Amniotic epithelial cell (primary cell): ENCODE results near the gene SCN1B.
"Not testable (repeated sequence)": the region's sequence is repeated elsewhere in the genome, so short reads cannot be mapped to it uniquely, and the experiment has no call there.

ENCODE experiments used
- DNase-seq: peaks from one replicate; pipeline ENCODE4 v3.0.0-alpha.2; 2010; ENCODE audit warnings: low read depth

Gene SCN1B

DNA sequence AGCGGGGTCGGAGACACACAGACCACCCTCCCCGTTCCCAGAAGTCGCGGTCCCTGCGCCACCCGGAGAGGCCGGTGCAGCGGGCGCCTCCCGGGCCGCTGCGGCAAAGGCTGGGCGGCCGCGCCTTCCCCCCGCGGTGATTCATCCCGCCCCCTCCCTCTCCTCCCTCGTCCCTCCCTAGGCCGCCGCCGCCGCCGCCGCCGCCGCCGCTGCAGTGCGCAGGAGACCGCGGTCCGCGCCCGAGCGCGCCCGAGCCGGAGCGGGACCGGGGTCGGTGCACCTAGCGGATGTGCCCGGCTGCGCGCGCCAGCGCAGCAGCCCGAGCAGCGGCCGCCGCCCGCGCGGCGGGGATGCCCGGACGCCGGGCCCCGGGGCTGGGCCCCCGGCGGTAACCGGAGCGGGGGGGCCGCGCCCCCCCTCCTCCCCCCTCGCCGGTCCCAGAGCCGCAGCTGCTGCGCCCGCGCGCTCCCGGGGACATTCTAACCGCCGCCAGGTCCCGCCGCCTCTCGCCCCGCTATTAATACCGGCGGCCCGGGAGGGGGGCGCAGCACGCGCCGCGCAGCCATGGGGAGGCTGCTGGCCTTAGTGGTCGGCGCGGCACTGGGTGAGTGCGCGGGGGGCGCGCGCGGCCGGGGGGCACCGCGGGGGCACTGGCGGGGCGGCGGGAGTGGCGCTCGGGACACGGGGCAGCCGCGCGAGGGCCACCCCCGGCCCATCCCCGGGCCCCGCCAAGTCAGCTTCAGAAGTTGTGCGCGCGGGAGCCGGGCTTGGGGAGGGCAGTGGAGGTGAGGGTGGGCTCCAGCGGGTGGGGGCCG is at the start of gene SCN1B:
TSS of gene SCN1B (plus strand) at position 214 of the 815 bp plus-strand sequence. CDS start at position 565, 351 bp downstream.
- DNase-seq, result peak; percentile 55

DNA sequence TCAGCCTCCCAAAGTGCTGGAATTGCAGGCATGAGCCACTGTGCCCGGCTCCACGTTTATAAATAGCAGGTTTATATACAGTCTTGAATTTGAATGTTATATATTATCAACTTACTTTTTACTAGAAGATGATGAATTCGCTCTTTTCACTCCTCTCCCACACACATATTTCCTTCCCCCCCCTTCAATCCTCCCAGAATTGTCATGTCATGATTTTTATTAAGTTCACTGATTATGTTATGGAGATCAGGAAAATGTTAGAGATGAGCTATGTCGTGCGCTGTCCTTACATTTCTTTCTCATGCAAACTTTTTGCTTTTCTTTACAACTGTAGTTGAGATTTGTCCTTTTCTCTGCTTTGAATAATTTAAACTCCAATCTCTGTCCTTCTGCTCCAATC is 48.0 kb upstream of the SCN1B start:
- no peak for DNase-seq

GRCh38 chr19:34983786-34984185 is 46.5 kb upstream of the SCN1B start:
- no peak for DNase-seq

GRCh38 chr19:34984287-34984686 is 46.0 kb upstream of the SCN1B start:
- DNase-seq, result no peak

DNA sequence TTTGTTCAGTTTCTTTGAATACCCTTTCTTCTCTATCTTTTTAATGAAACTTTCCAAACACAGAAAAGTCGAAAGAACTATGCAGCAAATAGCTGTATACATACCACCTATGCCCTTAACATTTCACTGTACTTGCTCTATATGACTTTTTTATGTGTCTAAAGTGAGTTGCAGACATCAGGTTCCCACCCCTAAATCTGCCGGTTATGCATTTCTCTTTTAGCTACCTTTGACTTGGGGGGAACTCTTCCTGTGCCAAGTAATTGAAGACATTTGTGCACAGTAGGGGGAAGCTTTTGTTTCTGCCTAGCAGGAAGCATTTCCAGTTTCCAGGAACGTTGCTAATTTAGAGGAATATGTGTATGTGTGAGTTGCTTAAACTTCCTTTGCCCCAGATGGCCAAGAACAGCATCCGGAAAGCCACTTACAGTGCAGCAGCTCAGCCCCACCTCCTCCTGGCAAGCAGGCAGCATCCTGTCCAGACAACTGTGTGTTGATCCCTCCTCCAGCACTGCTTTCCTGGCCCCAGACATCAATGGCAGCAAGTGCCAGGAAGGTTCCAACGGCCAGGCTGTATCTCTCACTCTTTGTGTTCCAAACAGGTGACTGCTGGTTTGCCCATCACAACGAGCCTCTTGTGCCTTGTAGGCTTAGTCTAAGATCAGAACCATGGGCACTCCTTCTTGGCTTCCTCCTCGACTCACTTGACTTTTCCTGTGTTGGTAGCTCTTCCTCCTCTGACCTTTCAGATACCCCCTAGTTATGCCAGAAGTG is 44.8 kb upstream of the SCN1B start:
- no peak for DNase-seq

DNA sequence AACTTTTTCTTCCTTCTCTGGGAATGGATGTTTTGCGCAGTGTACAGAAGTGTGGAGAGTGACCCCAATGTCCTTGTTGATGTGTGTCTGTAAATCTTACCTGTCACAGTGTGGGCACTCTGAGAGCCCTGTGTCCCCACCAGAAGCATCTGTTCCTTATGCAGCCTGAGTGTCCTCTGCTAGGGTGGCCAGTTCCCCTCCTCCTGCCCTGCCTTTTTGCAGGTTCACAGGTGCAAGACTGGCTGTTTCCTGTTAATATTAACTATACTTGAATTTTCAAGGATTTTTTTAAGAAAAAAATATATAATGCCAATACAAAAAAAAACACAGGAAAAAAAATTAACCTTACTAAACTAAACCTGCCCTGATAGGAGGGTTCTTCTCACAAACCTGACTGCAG is 42.2 kb upstream of the SCN1B start:
- no peak for DNase-seq

DNA sequence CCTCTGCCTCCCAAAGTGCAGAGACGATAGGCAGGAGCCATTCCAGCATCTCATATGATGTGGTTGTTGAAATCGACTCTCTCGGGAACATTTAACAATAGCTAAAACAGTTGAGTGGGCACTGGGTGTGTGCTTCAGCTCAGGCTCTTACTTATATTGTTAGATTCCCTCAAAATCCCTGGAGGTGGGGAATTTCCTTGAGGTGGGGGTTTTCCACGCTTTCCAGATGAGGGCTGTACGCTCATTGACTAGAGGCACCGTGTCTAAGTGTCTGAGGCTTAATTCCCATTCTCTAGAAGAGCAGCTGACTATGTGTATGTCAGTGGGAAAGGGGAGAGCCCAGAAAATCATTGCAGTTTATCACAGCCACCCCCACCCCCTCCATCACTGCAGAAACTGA is 41.0 kb upstream of the SCN1B start:
- no peak for DNase-seq

GRCh38 chr19:34990578-34991192 is 39.6 kb upstream of the SCN1B start:
- no peak for DNase-seq

GRCh38 chr19:34991542-34992333 is 38.5 kb upstream of the SCN1B start:
- no peak for DNase-seq

- not testable (repeated sequence) for DNase-seq
Observed at GRCh38 chr19:34992582-34992981, 37.7 kb upstream of the SCN1B start.

- no peak for DNase-seq
Observed at GRCh38 chr19:34994286-34994642, 36.0 kb upstream of the SCN1B start.

- DNase-seq, result no peak
Observed at GRCh38 chr19:34994643-34995541, 35.4 kb upstream of the SCN1B start.

GRCh38 chr19:34995551-34995950 is 34.7 kb upstream of the SCN1B start:
- no peak for DNase-seq

DNA sequence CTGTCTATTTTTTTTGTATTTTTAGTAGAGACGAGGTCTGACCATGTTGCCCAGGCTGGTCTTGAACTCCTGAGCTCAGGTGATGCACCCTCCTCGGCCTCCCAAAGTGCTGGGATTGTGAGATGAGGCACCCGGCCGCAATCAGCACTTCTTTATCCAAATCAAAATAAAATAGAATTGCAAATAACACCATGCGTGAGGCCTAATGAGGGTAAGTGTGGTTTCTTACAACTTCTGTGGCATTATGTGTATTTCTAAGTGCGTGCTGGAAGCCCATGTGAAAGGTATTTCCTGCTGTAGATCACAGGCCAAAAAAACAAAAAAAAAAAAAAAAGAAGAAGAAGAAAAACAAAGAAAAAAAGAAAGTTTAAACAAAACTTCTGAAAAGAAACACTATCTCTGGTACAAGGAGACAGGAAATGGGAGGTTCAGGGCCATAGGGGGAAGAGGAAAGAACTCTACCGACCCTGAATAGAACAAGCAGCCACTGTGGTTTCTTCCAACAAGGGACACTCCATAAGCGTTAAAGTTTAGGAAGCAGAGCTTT is 33.1 kb upstream of the SCN1B start:
- no peak for DNase-seq

- not testable (repeated sequence) for DNase-seq
Observed at GRCh38 chr19:34998224-34998623, 32.0 kb upstream of the SCN1B start.

GRCh38 chr19:34998777-34999497 is 31.3 kb upstream of the SCN1B start:
- no peak for DNase-seq

DNA sequence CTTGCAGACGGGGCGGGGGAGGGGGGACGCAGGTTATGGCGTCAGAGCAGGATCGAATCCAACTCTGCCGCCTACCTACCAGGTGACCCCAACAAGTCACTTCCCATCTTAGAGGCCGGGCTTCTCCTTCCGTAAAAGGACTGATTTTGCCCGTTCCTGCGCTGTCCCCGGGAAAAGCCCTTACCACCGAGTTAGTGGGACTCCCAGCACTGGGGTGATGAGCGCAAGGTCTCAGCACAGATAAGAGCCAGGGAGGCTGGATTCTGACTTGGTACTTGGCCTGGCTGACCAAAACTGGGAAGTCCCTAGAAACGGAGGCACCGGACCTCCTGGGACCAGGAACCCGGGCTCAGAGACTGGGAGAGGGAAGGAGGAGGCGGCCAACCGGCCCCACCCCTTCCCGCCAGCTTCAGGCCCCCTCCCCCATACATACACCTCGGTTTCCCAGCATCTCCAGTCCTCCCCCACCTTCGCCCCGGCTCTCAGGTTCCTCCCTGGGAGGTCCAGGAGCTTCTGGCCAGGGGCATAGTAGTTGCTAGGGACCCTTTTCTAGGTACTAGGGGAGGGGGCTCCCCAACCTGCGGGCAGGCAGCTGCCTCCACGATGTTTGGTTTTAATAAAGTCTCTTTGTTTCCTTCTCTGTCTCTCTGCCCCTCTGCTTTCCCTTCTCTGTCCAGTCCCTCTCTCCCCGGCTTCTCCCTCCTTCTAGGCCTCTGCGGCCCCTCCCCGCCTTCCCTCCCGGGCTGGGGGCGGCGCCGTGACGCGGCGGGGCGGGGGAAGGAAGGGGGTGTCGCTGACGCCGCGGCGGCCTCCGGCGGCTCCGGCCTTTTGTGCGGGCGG is 30.6 kb upstream of the SCN1B start, which contains the start of gene GRAMD1A:
TSS of gene GRAMD1A (plus strand) at position 826 of the 840 bp plus-strand sequence. CDS start 156 bp downstream, outside the sequence.
- peak; percentile 91 for DNase-seq

GRCh38 chr19:35000338-35000646 is 30.0 kb upstream of the SCN1B start:
- DNase-seq, result no peak
